Upper lobe of left lung (tissue), 6 donors: ENCODE results near the gene VIT. TPM values are rescaled to one million over a fixed set of nuclear protein-coding genes. Genes with fewer than 3 reads are reported as not detected.

Source experiments
- ATAC-seq, 2 donors: fragments of 200-7000 bp; cut with Tn5 transposase; one replicate each; pipeline ENCODE4 v1.9.1; 2022; ENCODE audit warnings: mild to moderate bottlenecking in 2 of 2, moderate library complexity in 2 of 2; ENCODE audit not compliant: low FRiP score in 2 of 2
- DNase-seq, 2 donors: peaks; one replicate each; pipeline ENCODE4 v3.0.0-alpha.2; 2019 to 2020
- H3K27ac ChIP-seq, 4 donors: fragments of 200-600 bp; sonication (generic); one replicate each; pipeline ENCODE4 v1.5.1; 2016 to 2019
- H3K27me3 ChIP-seq, 4 donors: fragments of 200-600 bp; sonication (generic); one replicate each; pipeline ENCODE4 v1.5.1; 2017 to 2019
- H3K36me3 ChIP-seq, 4 donors: fragments of 200-600 bp; sonication (generic); one replicate each; pipeline ENCODE4 v1.5.1; 2016 to 2019
- H3K4me1 ChIP-seq, 4 donors: fragments of 200-600 bp; sonication (generic); one replicate each; pipeline ENCODE4 v1.5.1; 2018 to 2019
- H3K4me3 ChIP-seq, 4 donors: fragments of 200-600 bp; sonication (generic); one replicate each; pipeline ENCODE4 v1.5.1; 2017 to 2019; ENCODE audit warnings: mild to moderate bottlenecking in 2 of 4, moderate library complexity in 1 of 4
- H3K9me3 ChIP-seq, 4 donors: fragments of 200-600 bp; sonication (generic); one replicate each; pipeline ENCODE4 v1.5.1; 2018 to 2019
- CTCF ChIP-seq, 6 experiments: fragments of 450-650 bp in 4 of 6; fragments of 200-600 bp in 2 of 6; sonication (generic) in 2 of 6; IDR thresholded peaks; one replicate each; pipeline ENCODE4 v1.5.1; 2016 to 2019; ENCODE audit warnings: antibody characterized with exemption in 6 of 6
- EP300 ChIP-seq, 4 donors: sonication (generic); formaldehyde crosslinking; IDR thresholded peaks; one replicate each; pipeline ENCODE4 v1.5.1; 2017; ENCODE audit warnings: antibody characterized with exemption in 4 of 4, control low read depth in 2 of 4
- POLR2A ChIP-seq, 4 donors: fragments of 450-650 bp; IDR thresholded peaks; one replicate each; pipeline ENCODE4 v1.5.1; 2016 to 2017; ENCODE audit warnings: antibody characterized with exemption in 4 of 4, mild to moderate bottlenecking in 2 of 4
- POLR2AphosphoS5 ChIP-seq, 2 donors: sonication (generic); formaldehyde crosslinking; IDR thresholded peaks; one replicate each; pipeline ENCODE4 v1.5.1; 2017; ENCODE audit warnings: antibody characterized with exemption in 2 of 2
- WGBS, 2 donors: methylation state at CpG; one replicate each; pipeline ENCODE4 v1.1.5; 2017 to 2018; 5-methylcytosine and 5-hydroxymethylcytosine counted together
- total RNA-seq, 6 donors: library from RNA; depleted of rRNA in 4 of 6; stranded (reverse); fragments of >200 nt in 4 of 6; gene quantifications; one replicate each; pipeline versions ENCODE4 v1.1.0 to v1.2.1, GENCODE V29; 2016 to 2021
- donor health status: DM: no; HTN: no; CAD: no; lungs with moderate emphysema.
- donor health status: DM: no; HTN: yes; CAD: no; lungs with severe emphysema.

VIT gene
- total RNA-seq, 6 donors from 2014 or later: 0.22 to 1.4 (median 0.54) TPM; not detected in 1

DNA sequence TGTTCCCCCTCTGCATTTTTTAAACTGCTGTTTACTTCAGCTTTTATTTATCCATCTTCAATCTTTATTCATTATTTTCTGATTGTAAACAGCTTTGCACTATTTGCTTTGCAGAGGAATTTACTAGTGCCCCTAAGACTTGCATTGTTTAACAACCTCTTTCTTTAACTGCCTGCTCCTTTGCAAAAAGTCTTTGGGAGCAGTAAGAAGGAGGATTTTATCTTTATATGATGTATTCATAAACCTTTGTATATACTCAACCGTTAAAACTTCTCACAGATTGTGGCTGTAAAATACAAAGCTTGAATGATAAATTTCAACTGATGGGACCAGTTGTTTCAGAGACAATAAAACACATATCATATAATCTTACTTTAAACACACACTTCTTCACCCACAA is 20.1 kb upstream of the VIT start:
- Histone ChIP-seq H3K27me3 (no peaks in the 10 kb centered on the region), H3K36me3 (no peaks in the 10 kb centered on the region), H3K4me3 (no peak overlapping the region), H3K9me3 (no peaks in the 10 kb centered on the region), H3K4me1 (no peaks in the 10 kb centered on the region), H3K27ac (no peak overlapping the region)
- no peak for DNase-seq
- no peak for ATAC-seq
- WGBS, 2 donors: 40 to 52% methylated on average over 1 of the region's 1 CpG
- TF ChIP-seq CTCF (IDR thresholded peaks at IDR 0.05) (no peak), POLR2A (IDR thresholded peaks at IDR 0.05) (no peak), EP300 (IDR thresholded peaks at IDR 0.05) (no peak), POLR2AphosphoS5 (IDR thresholded peaks at IDR 0.05) (no peak)

DNA sequence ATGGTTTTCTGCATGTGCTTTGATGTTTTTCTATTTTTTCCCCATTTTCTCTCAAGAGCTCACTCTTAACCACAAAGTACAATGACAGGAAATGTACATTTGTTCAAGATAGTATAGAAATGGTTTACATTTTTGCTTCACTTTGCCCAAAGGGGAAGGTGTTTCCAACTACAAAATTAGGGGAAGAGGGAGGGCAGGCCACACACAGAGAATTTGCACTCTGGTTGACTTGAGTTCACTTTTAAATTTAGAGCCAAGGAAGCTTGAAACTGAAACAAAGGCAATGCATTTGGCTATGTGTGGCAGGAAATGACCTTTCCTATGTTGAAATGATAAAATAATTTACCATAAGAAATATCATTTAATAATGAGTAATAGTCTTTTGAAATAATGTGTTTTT is 19.1 kb upstream of the VIT start:
- ATAC-seq (no peak), DNase-seq (no peak)
- no peaks in the 10 kb centered on the region for H3K9me3 ChIP-seq
- TF ChIP-seq EP300 (IDR thresholded peaks at IDR 0.05) (no peak), POLR2A (IDR thresholded peaks at IDR 0.05) (no peak), CTCF (IDR thresholded peaks at IDR 0.05) (no peak), POLR2AphosphoS5 (IDR thresholded peaks at IDR 0.05) (no peak)
- H3K27ac ChIP-seq: no peak overlapping the region
- no peak overlapping the region for H3K4me3 ChIP-seq
- H3K4me1 ChIP-seq: no peaks in the 10 kb centered on the region
- no peaks in the 10 kb centered on the region for H3K36me3 ChIP-seq
- H3K27me3 ChIP-seq: no peaks in the 10 kb centered on the region

DNA sequence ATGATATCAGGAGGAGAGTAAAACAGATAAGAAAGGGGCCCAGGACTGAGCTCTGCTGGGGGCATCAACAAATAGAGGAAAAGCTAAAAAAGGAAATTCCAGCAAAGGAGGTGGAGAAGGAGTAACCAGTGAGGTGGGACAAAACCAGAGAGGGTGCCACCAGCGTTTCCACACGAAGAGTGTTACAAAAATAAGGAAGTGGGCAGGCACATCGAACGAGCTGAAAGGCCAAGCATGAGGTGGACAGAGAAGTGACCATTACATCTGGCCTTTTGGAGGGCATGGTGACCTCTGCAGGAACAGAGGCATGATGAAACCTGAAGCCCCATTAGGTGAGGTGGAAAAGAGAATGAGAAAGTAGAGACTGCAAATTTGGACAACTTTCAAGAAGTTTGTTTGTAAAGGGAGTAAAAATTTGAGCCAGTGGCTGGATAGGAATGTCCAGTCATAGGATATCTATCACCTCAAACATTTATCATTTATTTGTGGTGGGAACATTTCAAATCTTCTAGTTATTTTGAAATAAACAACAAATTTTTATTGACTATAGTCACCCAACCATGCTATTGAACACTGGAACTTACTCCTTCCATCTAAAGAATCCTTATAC is 18.4 kb upstream of the VIT start:
- H3K36me3 ChIP-seq: no peaks in the 10 kb centered on the region
- H3K4me3 ChIP-seq: no peak overlapping the region
- H3K9me3 ChIP-seq: no peaks in the 10 kb centered on the region
- no peaks in the 10 kb centered on the region for H3K27me3 ChIP-seq
- ATAC-seq (no peak), DNase-seq (peak in 1 of 2 donors; percentile 25)
- 42 to 63% methylated on average over 4 of the region's 4 CpGs for WGBS, 2 donors
- H3K27ac ChIP-seq: no peak overlapping the region
- no peak for TF ChIP-seq EP300 (IDR thresholded peaks at IDR 0.05)
- TF ChIP-seq CTCF (IDR thresholded peaks at IDR 0.05): no peak
- no peak for TF ChIP-seq POLR2AphosphoS5 (IDR thresholded peaks at IDR 0.05)
- no peak for TF ChIP-seq POLR2A (IDR thresholded peaks at IDR 0.05)
- no peaks in the 10 kb centered on the region for H3K4me1 ChIP-seq

GRCh38 chr2:36678856-36679255 is 17.7 kb upstream of the VIT start:
- no peak overlapping the region for H3K4me3 ChIP-seq
- WGBS, 2 donors: 93 to 100% methylated on average over 1 of the region's 1 CpG
- no peaks in the 10 kb centered on the region for H3K36me3 ChIP-seq
- no peak overlapping the region for H3K27ac ChIP-seq
- no peaks in the 10 kb centered on the region for H3K4me1 ChIP-seq
- no peaks in the 10 kb centered on the region for H3K27me3 ChIP-seq
- DNase-seq (no peak), ATAC-seq (no peak)
- TF ChIP-seq CTCF (IDR thresholded peaks at IDR 0.05): no peak
- no peak for TF ChIP-seq POLR2AphosphoS5 (IDR thresholded peaks at IDR 0.05)
- no peak for TF ChIP-seq POLR2A (IDR thresholded peaks at IDR 0.05)
- TF ChIP-seq EP300 (IDR thresholded peaks at IDR 0.05): no peak
- no peaks in the 10 kb centered on the region for H3K9me3 ChIP-seq

GRCh38 chr2:36680012-36680411 is 16.5 kb upstream of the VIT start:
- H3K4me3 ChIP-seq: no peak overlapping the region
- no peaks in the 10 kb centered on the region for H3K9me3 ChIP-seq
- DNase-seq (no peak), ATAC-seq (no peak)
- no peak overlapping the region for H3K27ac ChIP-seq
- TF ChIP-seq POLR2AphosphoS5 (IDR thresholded peaks at IDR 0.05) (no peak), CTCF (IDR thresholded peaks at IDR 0.05) (no peak), POLR2A (IDR thresholded peaks at IDR 0.05) (no peak), EP300 (IDR thresholded peaks at IDR 0.05) (no peak)
- 7 to 28% methylated on average over 2 of the region's 2 CpGs for WGBS, 2 donors
- no peaks in the 10 kb centered on the region for H3K4me1 ChIP-seq
- no peaks in the 10 kb centered on the region for H3K27me3 ChIP-seq
- H3K36me3 ChIP-seq: no peaks in the 10 kb centered on the region
